Prostate gland (tissue), 2 donors: Measurements from ENCODE around the gene FMN1. TPM values are rescaled to one million over a fixed set of nuclear protein-coding genes. Genes with fewer than 3 reads are reported as not detected.

ENCODE experiments used
- DNase-seq: peaks from one replicate; pipeline ENCODE4 v3.0.0-alpha.2; 2019; ENCODE audit warnings: low spot score
- H3K27ac ChIP-seq, 2 donors: fragments of 200-600 bp; sonication (generic); 2 replicates each; pipeline ENCODE4 v1.5.1; 2017 to 2019
- H3K27me3 ChIP-seq: fragments of 200-600 bp; sonication (generic); replicated peaks from 2 replicates; pipeline ENCODE4 v1.5.1; 2019; ENCODE audit not compliant: insufficient read depth
- H3K36me3 ChIP-seq, 2 donors: fragments of 200-600 bp; sonication (generic); 1 replicate in 1 of 2; 2 replicates in 1 of 2; pipeline versions ENCODE4 v1.5.1 to v1.8.1; 2017 to 2019
- H3K4me1 ChIP-seq: fragments of 200-600 bp; sonication (generic); replicated peaks from 2 replicates; pipeline ENCODE4 v1.5.1; 2019
- H3K4me3 ChIP-seq, 2 donors: fragments of 200-600 bp; sonication (generic); 2 replicates each; pipeline ENCODE4 v1.5.1; 2017 to 2019
- H3K9me3 ChIP-seq: fragments of 200-600 bp; sonication (generic); 2 replicates; pipeline ENCODE4 v1.5.1; 2017
- CTCF ChIP-seq, 4 experiments: fragments of 200-600 bp in 2 of 4; fragments of 450-650 bp in 2 of 4; sonication (generic) in 2 of 4; IDR thresholded peaks; 1 replicate in 3 of 4; 2 replicates in 1 of 4; pipeline ENCODE4 v1.5.1; 2016 to 2019; ENCODE audit warnings: antibody characterized with exemption in 4 of 4, mild to moderate bottlenecking in 2 of 4, moderate library complexity in 2 of 4
- POLR2A ChIP-seq: fragments of 450-650 bp; IDR thresholded peaks from one replicate; pipeline ENCODE4 v1.6.1; 2016; ENCODE audit warnings: antibody characterized with exemption, mild to moderate bottlenecking
- POLR2AphosphoS5 ChIP-seq: sonication (generic); formaldehyde crosslinking; IDR thresholded peaks from one replicate; pipeline ENCODE4 v1.6.1; 2017; ENCODE audit warnings: antibody characterized with exemption
- WGBS: methylation state at CpG from one replicate; pipeline ENCODE4 v1.1.5; 2018; 5-methylcytosine and 5-hydroxymethylcytosine counted together
- intact Hi-C: fragments of 100-400 bp; cut with DNase I; formaldehyde crosslinking; loops from one replicate; pipeline ENCODE4 v1.14.2; 2022
- total RNA-seq, 2 donors: library from RNA; depleted of rRNA; stranded (reverse); fragments of >200 nt; gene quantifications; one replicate each; pipeline ENCODE4 v1.1.0, GENCODE V29; 2016

FMN1 gene
- total RNA-seq, 2 donors from 2014 or later, result 7.1 to 32.5 TPM

GRCh38 chr15:32864051-32864450 lies 330.5 kb downstream of the FMN1 start:
- H3K27ac ChIP-seq, result no peak overlapping the region
- intact Hi-C loops, result no loop called here
- H3K9me3 ChIP-seq, result no peaks in the 10 kb centered on the region
- no peaks in the 10 kb centered on the region for H3K27me3 ChIP-seq
- TF ChIP-seq POLR2A, result no peak
- no peak for TF ChIP-seq CTCF (IDR thresholded peaks at IDR 0.05)
- TF ChIP-seq POLR2AphosphoS5, result no peak
- no peaks in the 10 kb centered on the region for H3K4me1 ChIP-seq
- no peak overlapping the region for H3K4me3 ChIP-seq
- no peaks in the 10 kb centered on the region for H3K36me3 ChIP-seq
- 60% methylated on average over 1 of the region's 1 CpG for WGBS
- DNase-seq, result no peak

DNA sequence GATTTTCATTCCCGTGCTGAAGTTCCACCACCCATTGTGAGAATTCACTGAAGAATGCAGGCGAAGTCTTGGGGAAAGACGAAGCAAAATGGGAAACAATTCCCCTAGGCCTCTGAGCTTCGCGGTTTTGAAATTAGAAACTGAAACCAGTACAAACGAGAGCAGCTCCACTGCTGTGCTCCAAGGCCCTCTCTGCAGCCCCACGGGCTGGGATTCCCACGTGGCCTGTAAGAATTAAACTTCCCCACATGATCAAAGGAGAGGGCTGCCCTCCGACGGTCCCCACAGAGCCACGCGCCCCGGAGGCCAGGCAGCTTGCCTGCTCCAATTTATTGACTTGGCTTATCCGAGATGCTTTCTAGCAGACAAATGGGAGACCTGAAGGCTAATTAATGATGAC lies 332.8 kb downstream of the FMN1 start:
- Histone ChIP-seq H3K4me1 (no peaks in the 10 kb centered on the region), H3K36me3 (no peaks in the 10 kb centered on the region), H3K27me3 (no peaks in the 10 kb centered on the region), H3K27ac (no peak overlapping the region), H3K4me3 (no peak overlapping the region), H3K9me3 (no peaks in the 10 kb centered on the region)
- WGBS, result 47% methylated on average over 14 of the region's 14 CpGs
- intact Hi-C loops, result no loop called here
- no peak for DNase-seq
- TF ChIP-seq POLR2A (no peak), CTCF (IDR thresholded peaks at IDR 0.05) (no peak), POLR2AphosphoS5 (no peak)

DNA sequence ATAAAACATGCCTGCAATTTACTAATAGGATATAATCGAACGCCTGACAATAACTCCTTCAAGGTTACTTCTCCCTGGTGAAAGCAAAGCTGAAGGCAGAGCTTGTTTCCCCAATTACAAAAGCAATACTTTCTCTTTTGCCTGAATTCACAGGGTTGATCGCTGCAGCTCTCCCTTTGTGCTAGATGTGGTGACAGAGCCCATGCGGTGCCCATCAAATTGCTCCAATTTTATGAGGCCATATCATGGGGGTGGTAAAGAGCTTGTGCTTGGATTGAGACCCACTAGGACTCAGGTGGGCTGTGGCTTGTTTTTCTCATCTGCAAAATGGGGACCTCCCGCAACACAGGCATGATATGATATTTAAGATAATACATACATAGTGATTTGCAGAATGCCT lies 333.3 kb downstream of the FMN1 start:
- 94% methylated on average over 5 of the region's 5 CpGs for WGBS
- no peak for DNase-seq
- Histone ChIP-seq H3K27me3 (no peaks in the 10 kb centered on the region), H3K9me3 (no peaks in the 10 kb centered on the region), H3K36me3 (no peaks in the 10 kb centered on the region), H3K27ac (no peak overlapping the region), H3K4me1 (no peaks in the 10 kb centered on the region), H3K4me3 (no peak overlapping the region)
- TF ChIP-seq CTCF (IDR thresholded peaks at IDR 0.05), result no peak
- no peak for TF ChIP-seq POLR2A
- TF ChIP-seq POLR2AphosphoS5, result no peak
- intact Hi-C loops, result no loop called here

DNA sequence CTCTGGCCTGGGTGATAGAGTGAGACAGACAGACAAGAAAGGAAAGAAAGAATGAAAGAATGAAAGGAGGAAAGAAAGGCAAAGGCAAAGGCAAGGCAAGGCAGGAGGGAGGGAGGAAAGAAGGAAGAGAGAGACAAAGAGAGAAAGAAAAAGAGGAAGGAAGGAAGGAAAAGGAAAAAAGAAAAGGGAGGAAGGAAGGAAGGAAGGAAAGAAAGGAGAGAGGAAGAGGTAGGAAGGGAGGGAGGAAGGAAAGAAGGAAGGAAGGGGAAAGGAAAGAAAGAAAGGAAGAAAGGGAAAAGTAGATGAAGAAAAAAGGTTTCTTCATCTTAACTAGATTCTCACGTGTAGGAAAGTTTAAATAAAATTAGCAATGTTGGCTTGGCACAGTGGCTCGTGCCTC lies 334.5 kb downstream of the FMN1 start:
- Histone ChIP-seq H3K27ac (no peak overlapping the region), H3K4me1 (no peaks in the 10 kb centered on the region), H3K36me3 (no peaks in the 10 kb centered on the region), H3K9me3 (no peaks in the 10 kb centered on the region), H3K27me3 (no peaks in the 10 kb centered on the region), H3K4me3 (no peak overlapping the region)
- TF ChIP-seq POLR2AphosphoS5, result no peak
- no peak for TF ChIP-seq POLR2A
- no peak for TF ChIP-seq CTCF (IDR thresholded peaks at IDR 0.05)
- 86% methylated on average over 2 of the region's 2 CpGs for WGBS
- intact Hi-C loops, result no loop called here
- DNase-seq, result no peak

GRCh38 chr15:32859251-32859650 lies 335.3 kb downstream of the FMN1 start:
- no peak for DNase-seq
- Histone ChIP-seq H3K9me3 (no peaks in the 10 kb centered on the region), H3K4me3 (no peak overlapping the region), H3K27me3 (no peaks in the 10 kb centered on the region), H3K27ac (no peak overlapping the region), H3K36me3 (no peaks in the 10 kb centered on the region), H3K4me1 (no peaks in the 10 kb centered on the region)
- intact Hi-C loops, result no loop called here
- WGBS, result 95% methylated on average over 3 of the region's 3 CpGs
- TF ChIP-seq POLR2A (no peak), POLR2AphosphoS5 (no peak), CTCF (IDR thresholded peaks at IDR 0.05) (no peak)
